Ectodermal cell (in vitro differentiated cells): ENCODE data around the gene GNL1.

Experiments used
- H3K27ac ChIP-seq: 2 replicates; pipeline ENCODE4 v1.7.0; 2013; ENCODE audit warnings: mild to moderate bottlenecking, low read depth, low read length; ENCODE audit not compliant: insufficient read depth, poor library complexity, severe bottlenecking
- H3K27me3 ChIP-seq: 2 replicates; pipeline ENCODE4 v1.7.0; 2013; ENCODE audit warnings: mild to moderate bottlenecking, low read length; ENCODE audit not compliant: insufficient read depth, control insufficient read depth, poor library complexity, severe bottlenecking
- H3K36me3 ChIP-seq: one replicate; pipeline ENCODE4 v1.7.0; 2013; ENCODE audit warnings: low read length; ENCODE audit not compliant: control insufficient read depth, insufficient read depth
- H3K4me1 ChIP-seq: one replicate; pipeline ENCODE4 v1.7.0; 2013; ENCODE audit warnings: low read length; ENCODE audit not compliant: control insufficient read depth, insufficient read depth
- H3K4me3 ChIP-seq: 2 replicates; pipeline ENCODE4 v1.7.0; 2013; ENCODE audit warnings: low read depth, low read length, control low read depth; ENCODE audit not compliant: insufficient read depth
- H3K9me3 ChIP-seq: 2 replicates; pipeline ENCODE4 v1.7.0; 2013; ENCODE audit warnings: mild to moderate bottlenecking, low read length, moderate library complexity; ENCODE audit not compliant: control insufficient read depth
- WGBS, 2 experiments: methylation state at CpG; one replicate each; pipeline ENCODE4 v1.1.7; 2013; ENCODE audit warnings: missing lambda C conversion rate in 2 of 2; 5-methylcytosine and 5-hydroxymethylcytosine counted together

Gene GNL1

GRCh38 chr6:30592287-30592686, 36.0 kb upstream of the GNL1 start:
- WGBS, 2 experiments = 97 to 100% methylated on average over 1 of the region's 1 CpG
- Histone ChIP-seq H3K4me1 (no peaks in the 10 kb centered on the region), H3K9me3 (no peaks in the 10 kb centered on the region), H3K27ac (no peak overlapping the region), H3K4me3 (no peak overlapping the region), H3K27me3 (no peaks in the 10 kb centered on the region), H3K36me3 (peaks cover 36% of the 10 kb centered on the region)

- no peaks in the 10 kb centered on the region for H3K9me3 ChIP-seq
- no peaks in the 10 kb centered on the region for H3K27me3 ChIP-seq
- WGBS, 2 experiments = 88 to 100% methylated on average over 1 of the region's 1 CpG
- no peaks in the 10 kb centered on the region for H3K4me1 ChIP-seq
- H3K36me3 ChIP-seq = peaks cover 45% of the 10 kb centered on the region
- H3K4me3 ChIP-seq = no peak overlapping the region
- no peak overlapping the region for H3K27ac ChIP-seq
Observed at GRCh38 chr6:30591008-30591407, 34.7 kb upstream of the GNL1 start.

GRCh38 chr6:30590509-30590908, 34.2 kb upstream of the GNL1 start:
- no peaks in the 10 kb centered on the region for H3K4me1 ChIP-seq
- H3K36me3 ChIP-seq = peaks cover 50% of the 10 kb centered on the region
- no peaks in the 10 kb centered on the region for H3K9me3 ChIP-seq
- no peak overlapping the region for H3K27ac ChIP-seq
- H3K27me3 ChIP-seq = no peaks in the 10 kb centered on the region
- 96 to 97% methylated on average over 8 of the region's 8 CpGs for WGBS, 2 experiments
- H3K4me3 ChIP-seq = no peak overlapping the region

- 96 to 98% methylated on average over 15 of the region's 15 CpGs for WGBS, 2 experiments
- Histone ChIP-seq H3K27ac (no peak overlapping the region), H3K27me3 (no peaks in the 10 kb centered on the region), H3K4me3 (no peak overlapping the region), H3K9me3 (no peaks in the 10 kb centered on the region), H3K4me1 (no peaks in the 10 kb centered on the region), H3K36me3 (peaks cover 57% of the 10 kb centered on the region)
Observed at GRCh38 chr6:30589754-30590358, 33.6 kb upstream of the GNL1 start.

GRCh38 chr6:30583921-30584320, 27.6 kb upstream of the GNL1 start:
- Histone ChIP-seq H3K4me1 (no peaks in the 10 kb centered on the region), H3K4me3 (no peak overlapping the region), H3K27me3 (no peaks in the 10 kb centered on the region), H3K9me3 (no peaks in the 10 kb centered on the region), H3K36me3 (peaks cover 73% of the 10 kb centered on the region), H3K27ac (no peak overlapping the region)
- 95 to 97% methylated on average over 5 of the region's 5 CpGs for WGBS, 2 experiments

- Histone ChIP-seq H3K27ac (no peak overlapping the region), H3K36me3 (peaks cover 59% of the 10 kb centered on the region), H3K4me3 (no peak overlapping the region), H3K4me1 (no peaks in the 10 kb centered on the region), H3K9me3 (no peaks in the 10 kb centered on the region), H3K27me3 (no peaks in the 10 kb centered on the region)
- WGBS, 2 experiments = 97% methylated on average over 8 of the region's 8 CpGs
Observed at GRCh38 chr6:30578051-30578450, 21.8 kb upstream of the GNL1 start.

GRCh38 chr6:30573113-30573512, 16.8 kb upstream of the GNL1 start:
- H3K27me3 ChIP-seq = peaks cover 13% of the 10 kb centered on the region
- H3K27ac ChIP-seq = no peak overlapping the region
- H3K36me3 ChIP-seq = peaks cover 17% of the 10 kb centered on the region
- peaks cover 12% of the 10 kb centered on the region for H3K4me1 ChIP-seq
- no peak overlapping the region for H3K4me3 ChIP-seq
- 86 to 87% methylated on average over 4 of the region's 4 CpGs for WGBS, 2 experiments
- no peaks in the 10 kb centered on the region for H3K9me3 ChIP-seq

- H3K36me3 ChIP-seq = peaks cover 7% of the 10 kb centered on the region
- no peaks in the 10 kb centered on the region for H3K9me3 ChIP-seq
- H3K27ac ChIP-seq = no peak overlapping the region
- peaks cover 12% of the 10 kb centered on the region for H3K4me1 ChIP-seq
- peaks cover 13% of the 10 kb centered on the region for H3K27me3 ChIP-seq
- peak overlapping the region; percentile 91 for H3K4me3 ChIP-seq
Observed at GRCh38 chr6:30572148-30572547, 15.9 kb upstream of the GNL1 start.

GRCh38 chr6:30571762-30572082, 15.4 kb upstream of the GNL1 start:
- 1 to 2% methylated on average over 8 of the region's 8 CpGs for WGBS, 2 experiments

GRCh38 chr6:30571075-30571761, 14.9 kb upstream of the GNL1 start, which contains the start of gene ABCF1:
Gene ABCF1 (plus strand): TSS chr6:30571442. CDS start chr6:30571488, 46 bp downstream.
- no peaks in the 10 kb centered on the region for H3K9me3 ChIP-seq
- peak within 1 kb of the TSS; percentile 91 for H3K4me3 ChIP-seq
- H3K4me1 ChIP-seq = peaks cover 12% of the 10 kb centered on the region
- H3K36me3 ChIP-seq = no peaks in the 10 kb centered on the region
- 0 to 1% methylated on average over 59 of the region's 59 CpGs for WGBS, 2 experiments
- peaks cover 13% of the 10 kb centered on the region for H3K27me3 ChIP-seq
- peak within 1 kb of the TSS; percentile 81 for H3K27ac ChIP-seq

More at GRCh38 chr6:30571762-30572082, 15.4 kb upstream of the GNL1 start:
- peaks cover 3% of the 10 kb centered on the region for H3K36me3 ChIP-seq
- H3K9me3 ChIP-seq = no peaks in the 10 kb centered on the region
- H3K27me3 ChIP-seq = peaks cover 13% of the 10 kb centered on the region
- peaks cover 12% of the 10 kb centered on the region for H3K4me1 ChIP-seq
- H3K27ac ChIP-seq = no peak overlapping the region
- peak overlapping the region; percentile 91 for H3K4me3 ChIP-seq
